CD4-positive, alpha-beta T cell treated with Interleukin-12 subunit alpha and Interleukin-12 subunit beta, for 1 hour (primary cell): ENCODE measurements around the gene NAGA.

Source experiments
- DNase-seq: peaks from one replicate; pipeline ENCODE4 v3.0.0-alpha.2; 2020

Gene NAGA

GRCh38 chr22:42035256-42035655 lies 35.4 kb downstream of the NAGA start:
- DNase-seq: no peak

DNA sequence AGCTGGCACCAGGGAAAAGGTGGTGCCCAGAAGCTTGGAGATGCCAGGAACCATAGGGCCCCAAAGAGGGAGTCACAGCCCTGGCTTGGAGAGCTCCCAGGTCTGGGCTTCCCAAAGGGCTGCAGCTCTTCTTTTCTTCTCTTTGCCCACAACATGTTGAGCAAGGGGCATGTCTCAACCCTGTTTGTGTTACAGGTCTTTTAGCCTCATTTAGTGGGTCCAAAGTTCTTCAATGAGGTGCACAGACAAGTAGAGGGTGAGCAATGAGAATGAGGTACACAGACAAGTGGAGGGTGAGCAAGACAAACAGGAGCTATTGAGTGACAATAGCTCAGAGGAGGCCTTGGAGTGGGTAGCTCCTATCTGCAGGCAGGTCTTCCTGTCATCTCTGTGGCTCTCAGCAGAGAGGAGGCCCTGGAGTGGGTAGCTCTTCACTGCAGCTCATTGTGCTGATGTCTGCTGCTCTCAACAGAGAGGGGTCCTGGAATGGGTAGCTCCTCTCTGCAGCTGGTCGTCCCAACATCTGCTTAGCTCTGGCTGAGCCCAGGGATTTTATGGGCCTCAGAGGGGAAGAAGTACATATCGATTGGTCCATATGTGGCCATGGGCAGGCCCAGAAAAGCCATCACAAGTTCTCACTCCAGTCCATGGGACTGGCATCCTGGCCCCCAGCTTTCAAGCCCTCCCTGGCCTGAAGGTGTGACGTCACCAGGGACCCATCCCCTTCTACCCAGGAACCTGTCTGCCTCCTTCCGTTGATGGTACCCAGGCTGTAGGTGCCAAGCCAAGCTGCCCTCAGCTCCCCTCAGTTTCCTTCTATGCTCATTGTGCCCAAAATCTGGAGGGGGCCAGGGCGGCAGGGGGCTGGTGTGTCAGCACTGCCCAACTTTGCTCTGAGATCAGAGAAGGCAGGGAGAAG lies 37.1 kb downstream of the NAGA start:
- no peak for DNase-seq

DNA sequence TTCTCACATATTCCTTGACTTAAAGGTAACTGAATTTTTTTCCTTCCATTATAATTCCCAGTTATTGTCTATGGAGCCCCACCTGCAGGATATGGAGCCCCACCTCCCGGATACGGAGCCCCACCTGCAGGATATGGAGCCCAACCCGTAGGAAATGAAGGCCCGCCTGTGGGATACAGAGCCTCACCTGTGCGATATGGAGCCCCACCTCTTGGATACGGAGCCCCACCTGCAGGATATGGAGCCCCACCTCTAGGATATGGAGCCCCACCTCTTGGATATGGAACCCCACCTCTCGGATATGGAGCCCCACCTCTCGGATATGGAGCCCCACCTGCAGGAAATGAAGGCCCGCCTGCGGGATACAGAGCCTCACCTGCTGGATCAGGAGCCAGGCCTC lies 43.9 kb downstream of the NAGA start:
- no peak for DNase-seq

DNA sequence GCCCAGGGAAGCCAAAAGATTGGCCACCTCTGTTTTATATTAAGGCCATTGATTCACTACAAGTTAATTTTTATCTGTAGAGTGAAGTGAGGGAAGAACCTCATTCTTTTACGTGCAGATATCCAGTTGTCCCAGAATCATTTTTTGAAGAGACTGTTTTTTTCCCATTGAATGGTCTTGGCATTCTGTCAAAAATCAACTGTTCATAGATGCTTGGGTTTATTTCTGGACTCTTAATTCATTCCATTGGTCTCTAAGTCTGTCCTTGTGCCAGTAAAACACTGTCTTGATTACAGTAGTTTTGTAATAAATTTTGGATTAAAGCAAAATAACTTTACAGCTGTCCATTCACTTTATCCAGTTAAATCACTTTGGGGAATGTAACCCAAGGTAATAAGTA lies 45.2 kb downstream of the NAGA start:
- no peak for DNase-seq

GRCh38 chr22:42022162-42022847 lies 48.3 kb downstream of the NAGA start:
- DNase-seq: peak; percentile 10

GRCh38 chr22:42021571-42021970 lies 49.0 kb downstream of the NAGA start:
- no peak for DNase-seq

- DNase-seq: no peak
Observed at GRCh38 chr22:42018224-42018623, 52.4 kb downstream of the NAGA start.

- DNase-seq: no peak
Observed at GRCh38 chr22:42016111-42016510, 54.5 kb downstream of the NAGA start.

DNA sequence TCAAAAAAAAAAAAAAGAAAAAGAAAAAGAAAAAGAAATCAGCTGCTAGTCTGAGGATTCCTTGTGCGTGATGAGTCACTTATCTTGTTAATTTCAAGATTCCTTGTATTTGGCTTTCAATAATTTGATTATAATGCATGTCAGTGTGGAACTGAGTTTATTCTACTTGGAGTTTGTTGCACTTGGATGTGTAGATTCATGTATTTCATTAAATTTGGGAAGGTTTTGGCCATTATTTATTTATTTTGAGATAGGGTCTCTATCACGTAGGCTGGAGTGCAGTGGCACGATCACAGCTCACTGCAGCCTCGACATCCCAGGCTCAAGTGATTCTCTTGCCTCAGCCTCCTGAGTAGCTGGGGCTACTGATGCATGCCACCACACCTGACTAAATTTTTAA lies 57.2 kb downstream of the NAGA start:
- DNase-seq: no peak

GRCh38 chr22:42010778-42011177 lies 59.8 kb downstream of the NAGA start:
- DNase-seq: no peak
